Mesenchymal stem cell (in vitro differentiated cells and primary cell): ENCODE measurements around the gene TCF7.

ENCODE experiments used
- DNase-seq: peaks from one replicate; pipeline ENCODE4 v3.0.0-alpha.2; 2013
- H2AFZ ChIP-seq: one replicate; pipeline ENCODE4 v1.6.1; 2013; ENCODE audit warnings: low read depth, mild to moderate bottlenecking, control low read depth, inconsistent platforms, low read length, moderate library complexity
- H2AK5ac ChIP-seq: 2 replicates; pipeline ENCODE4 v1.6.1; 2013; ENCODE audit warnings: low read length, moderate library complexity, mild to moderate bottlenecking, inconsistent platforms; ENCODE audit not compliant: severe bottlenecking
- H2BK120ac ChIP-seq: one replicate; pipeline ENCODE4 v1.6.1; 2013; ENCODE audit warnings: low read depth, mild to moderate bottlenecking, inconsistent platforms, low read length, moderate library complexity
- H2BK12ac ChIP-seq, 2 experiments: one replicate each; pipeline ENCODE4 v1.6.1; 2013; ENCODE audit warnings: inconsistent platforms in 2 of 2, low read length in 2 of 2, mild to moderate bottlenecking in 2 of 2, moderate library complexity in 2 of 2, control low read depth in 1 of 2
- H2BK15ac ChIP-seq: one replicate; pipeline ENCODE4 v1.6.1; 2013; ENCODE audit warnings: mild to moderate bottlenecking, low read depth, inconsistent platforms; ENCODE audit not compliant: poor library complexity, severe bottlenecking
- H2BK5ac ChIP-seq: 2 replicates; pipeline ENCODE4 v1.6.1; 2013; ENCODE audit warnings: low read depth, mild to moderate bottlenecking, low read length, control low read depth, inconsistent platforms; ENCODE audit not compliant: poor library complexity, severe bottlenecking
- H3K14ac ChIP-seq, 2 experiments: one replicate each; pipeline ENCODE4 v1.6.1; 2013; ENCODE audit warnings: inconsistent platforms in 2 of 2, low read length in 2 of 2, control low read depth in 1 of 2, mild to moderate bottlenecking in 1 of 2, moderate library complexity in 1 of 2
- H3K18ac ChIP-seq, 2 experiments: one replicate each; pipeline ENCODE4 v1.6.1; 2013; ENCODE audit warnings: inconsistent platforms in 2 of 2, low read length in 2 of 2, control low read depth in 1 of 2, low read depth in 1 of 2, mild to moderate bottlenecking in 1 of 2
- H3K23ac ChIP-seq, 2 experiments: one replicate each; pipeline ENCODE4 v1.6.1; 2013; ENCODE audit warnings: inconsistent platforms in 2 of 2, low read length in 2 of 2, mild to moderate bottlenecking in 2 of 2, moderate library complexity in 2 of 2, control low read depth in 1 of 2
- H3K27ac ChIP-seq: 2 replicates; pipeline ENCODE4 v1.5.1; 2013; ENCODE audit warnings: mild to moderate bottlenecking, moderate library complexity, low read length, control low read depth, inconsistent platforms; ENCODE audit not compliant: poor library complexity, severe bottlenecking
- H3K27me3 ChIP-seq, 2 experiments: 2 replicates each; pipeline versions ENCODE4 v1.6.1 to v1.7.0; 2013; ENCODE audit warnings: low read length in 2 of 2, mild to moderate bottlenecking in 2 of 2, moderate library complexity in 2 of 2, control low read depth in 1 of 2, inconsistent platforms in 1 of 2; ENCODE audit not compliant: control insufficient read depth in 1 of 2, insufficient read depth in 1 of 2
- H3K36me3 ChIP-seq, 2 experiments: 2 replicates each; pipeline versions ENCODE4 v1.6.1 to v1.7.0; 2013; ENCODE audit warnings: low read length in 2 of 2, control low read depth in 1 of 2, inconsistent platforms in 1 of 2, low read depth in 1 of 2, mild to moderate bottlenecking in 1 of 2; ENCODE audit not compliant: insufficient read depth in 2 of 2, control insufficient read depth in 1 of 2
- H3K4ac ChIP-seq, 2 experiments: one replicate each; pipeline ENCODE4 v1.6.1; 2013; ENCODE audit warnings: inconsistent platforms in 2 of 2, low read length in 2 of 2, mild to moderate bottlenecking in 2 of 2, moderate library complexity in 2 of 2, control low read depth in 1 of 2, low read depth in 1 of 2
- H3K4me1 ChIP-seq: 2 replicates; pipeline ENCODE4 v1.6.1; 2013; ENCODE audit warnings: low read depth, low read length, control low read depth; ENCODE audit not compliant: control insufficient read depth, insufficient read depth
- H3K4me2 ChIP-seq: 2 replicates; pipeline ENCODE4 v1.6.1; 2013; ENCODE audit warnings: low read length, mild to moderate bottlenecking, inconsistent platforms; ENCODE audit not compliant: poor library complexity, severe bottlenecking
- H3K4me3 ChIP-seq, 2 experiments: 2 replicates each; pipeline versions ENCODE4 v1.5.1 to v1.7.0; 2013; ENCODE audit warnings: low read length in 2 of 2, mild to moderate bottlenecking in 2 of 2, control low read depth in 1 of 2, low read depth in 1 of 2; ENCODE audit not compliant: insufficient read depth in 1 of 2
- H3K79me1 ChIP-seq: replicated peaks from 2 replicates; pipeline ENCODE4 v1.6.1; 2013; ENCODE audit warnings: mild to moderate bottlenecking, control low read depth, low read length, inconsistent platforms; ENCODE audit not compliant: poor library complexity, severe bottlenecking
- H3K9ac ChIP-seq: 2 replicates; pipeline ENCODE4 v1.7.0; 2013; ENCODE audit warnings: mild to moderate bottlenecking, low read length, moderate library complexity
- H3K9me3 ChIP-seq: 2 replicates; pipeline ENCODE4 v1.7.0; 2013; ENCODE audit warnings: mild to moderate bottlenecking, low read length; ENCODE audit not compliant: control insufficient read depth
- H4K8ac ChIP-seq: one replicate; pipeline ENCODE4 v1.6.1; 2013; ENCODE audit warnings: inconsistent platforms, mild to moderate bottlenecking, low read length, moderate library complexity
- H4K91ac ChIP-seq: one replicate; pipeline ENCODE4 v1.6.1; 2013; ENCODE audit warnings: mild to moderate bottlenecking, low read length, inconsistent platforms
- WGBS: methylation state at CpG from one replicate; pipeline ENCODE4 v1.1.7; 2013; ENCODE audit warnings: mixed read lengths; 5-methylcytosine and 5-hydroxymethylcytosine counted together

Gene TCF7

DNA sequence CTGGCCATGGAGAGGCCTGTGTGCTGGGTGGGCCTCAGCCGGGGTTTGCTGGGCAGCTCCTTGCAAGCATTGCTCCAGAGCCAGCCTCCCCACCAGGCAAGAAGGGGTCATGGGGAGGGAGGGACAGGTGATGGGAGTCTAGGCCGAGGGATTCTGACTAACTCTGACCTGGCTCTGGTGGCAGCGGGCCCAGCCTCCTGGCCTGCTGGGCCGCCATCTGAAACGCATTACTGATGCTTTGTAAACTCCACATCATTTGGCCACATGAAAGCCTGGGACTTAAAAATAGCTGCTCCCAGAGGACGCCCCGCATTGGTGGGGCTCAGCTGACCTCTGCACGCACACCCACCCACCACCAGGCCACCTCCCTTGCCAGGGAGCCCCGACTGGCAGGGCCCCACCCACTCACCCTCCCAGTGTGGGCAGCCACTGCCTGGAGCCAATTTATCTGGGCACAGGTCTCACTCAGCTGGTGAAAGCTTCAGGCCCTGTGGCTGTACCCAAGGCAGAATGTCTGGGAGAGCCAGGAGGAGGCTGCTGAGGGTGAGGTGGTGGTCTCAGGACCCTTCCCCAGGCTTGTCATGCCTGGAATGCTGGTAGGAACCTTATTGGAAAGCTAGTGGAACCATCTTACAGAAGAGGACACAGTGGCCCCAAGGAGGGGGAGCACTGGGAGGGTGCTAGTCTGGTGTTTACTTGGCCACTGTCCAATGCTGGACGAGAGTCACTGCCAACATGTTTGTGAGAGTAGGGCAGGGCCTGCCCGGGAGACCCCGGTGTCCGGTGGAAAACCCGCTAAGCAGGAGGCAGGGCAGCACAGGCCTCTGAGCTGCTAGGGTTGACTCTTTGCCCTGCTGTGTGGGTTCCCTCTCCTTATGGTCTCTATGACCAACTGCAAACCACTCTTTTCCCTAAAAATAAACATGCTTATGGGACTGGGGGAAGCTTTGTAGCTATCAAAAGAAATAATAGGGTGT lies 10.8 kb downstream of the TCF7 start:
- H2BK12ac ChIP-seq, result no peak overlapping the region
- no peak overlapping the region for H3K18ac ChIP-seq
- H3K79me1 ChIP-seq, result peaks cover 5% of the 10 kb centered on the region
- H3K4me1 ChIP-seq, result peaks cover 15% of the 10 kb centered on the region
- peaks cover 30 to 43% of the 10 kb centered on the region in 2 experiments for H3K36me3 ChIP-seq
- no peak overlapping the region for H3K14ac ChIP-seq
- H3K9ac ChIP-seq, result peak overlapping the region; percentile 76
- H4K8ac ChIP-seq, result no peak overlapping the region
- H3K27ac ChIP-seq, result no peak overlapping the region
- no peak overlapping the region for H2AK5ac ChIP-seq
- WGBS, result 87% methylated on average over 13 of the region's 14 CpGs
- no peak overlapping the region for H2BK5ac ChIP-seq
- H2AFZ ChIP-seq, result no peak overlapping the region
- H3K4ac ChIP-seq, result no peak overlapping the region
- peak overlapping the region in 1 of 2 experiments; percentile 29 for H3K4me3 ChIP-seq
- no peak overlapping the region for H4K91ac ChIP-seq
- H2BK120ac ChIP-seq, result no peak overlapping the region
- H3K23ac ChIP-seq, result no peak overlapping the region
- H3K4me2 ChIP-seq, result no peak overlapping the region
- H3K9me3 ChIP-seq, result no peaks in the 10 kb centered on the region
- peaks cover 0 to 2% of the 10 kb centered on the region in 2 experiments for H3K27me3 ChIP-seq
- DNase-seq, result no peak
- no peak overlapping the region for H2BK15ac ChIP-seq

DNA sequence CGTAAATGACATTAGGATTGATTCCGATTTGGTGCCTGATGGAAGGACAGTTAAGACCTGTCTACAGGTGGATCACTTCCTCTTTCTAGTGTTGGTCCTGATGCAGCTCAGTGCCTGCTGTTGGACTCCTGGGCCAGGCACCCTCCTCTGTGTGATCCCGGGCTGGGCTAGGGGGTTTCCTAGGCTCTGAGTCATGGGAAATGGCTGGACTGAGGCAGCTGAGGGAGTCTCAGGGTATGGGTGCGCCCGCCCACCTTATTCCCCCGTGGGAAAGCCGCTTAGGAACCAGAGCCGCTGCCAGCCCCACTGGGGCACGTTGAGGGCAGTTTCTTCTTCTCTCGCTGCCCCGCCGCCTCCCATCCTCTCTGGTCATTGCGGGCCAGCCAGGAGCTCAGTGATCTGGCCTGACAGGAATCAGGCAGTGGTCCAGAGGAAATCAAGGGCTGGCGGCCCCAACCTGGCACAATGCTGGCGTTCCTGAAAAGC lies 12.9 kb downstream of the TCF7 start:
- no peak overlapping the region for H2BK12ac ChIP-seq
- H3K27ac ChIP-seq, result no peak overlapping the region
- H4K8ac ChIP-seq, result no peak overlapping the region
- H3K4ac ChIP-seq, result no peak overlapping the region
- H3K4me2 ChIP-seq, result no peak overlapping the region
- H3K4me1 ChIP-seq, result peaks cover 15% of the 10 kb centered on the region
- peaks cover 44 to 50% of the 10 kb centered on the region in 2 experiments for H3K36me3 ChIP-seq
- DNase-seq, result peak; percentile 37
- WGBS, result 89% methylated on average over 14 of the region's 15 CpGs
- peaks cover 19% of the 10 kb centered on the region for H3K79me1 ChIP-seq
- H3K4me3 ChIP-seq, result no peak overlapping the region
- H3K27me3 ChIP-seq, result no peaks in the 10 kb centered on the region
- H2AK5ac ChIP-seq, result no peak overlapping the region
- H3K23ac ChIP-seq, result no peak overlapping the region
- H2BK5ac ChIP-seq, result no peak overlapping the region
- no peaks in the 10 kb centered on the region for H3K9me3 ChIP-seq
- no peak overlapping the region for H2BK120ac ChIP-seq
- no peak overlapping the region for H2BK15ac ChIP-seq
- H3K18ac ChIP-seq, result no peak overlapping the region
- H4K91ac ChIP-seq, result no peak overlapping the region
- H2AFZ ChIP-seq, result no peak overlapping the region
- H3K9ac ChIP-seq, result no peak overlapping the region
- no peak overlapping the region for H3K14ac ChIP-seq

DNA sequence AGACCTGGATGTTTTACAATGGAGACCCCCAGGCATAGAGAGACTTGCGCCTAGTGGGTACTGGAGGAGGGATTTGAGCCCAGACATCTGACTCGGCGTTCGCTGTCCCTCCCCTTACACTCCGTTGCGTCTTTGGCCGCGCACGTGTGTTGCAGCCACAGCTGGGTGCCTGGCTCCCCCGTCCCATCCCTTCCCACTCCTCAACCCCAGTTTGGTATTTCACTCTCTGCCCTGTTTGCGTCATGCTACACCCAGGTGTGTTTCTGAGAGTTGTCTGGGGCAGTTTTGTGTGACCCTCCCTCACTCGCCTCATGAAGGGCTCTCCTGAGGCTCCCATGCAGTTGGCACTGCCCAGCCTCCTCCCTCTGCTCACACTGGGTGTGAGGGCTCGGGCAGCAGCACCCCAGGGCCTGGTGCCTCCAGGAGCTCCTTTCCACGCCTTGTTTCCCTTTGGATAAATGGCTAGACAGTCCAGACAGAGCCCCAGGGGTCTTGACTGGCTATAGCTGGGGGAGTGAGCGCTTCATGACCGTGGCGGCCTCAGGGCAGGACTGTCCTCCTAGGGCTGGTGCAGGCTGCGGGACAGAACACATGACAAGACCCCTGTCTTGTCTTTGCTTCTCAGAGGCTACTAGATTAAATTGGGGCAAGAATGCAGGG lies 13.6 kb downstream of the TCF7 start:
- Histone ChIP-seq H3K18ac (no peak overlapping the region), H3K4ac (no peak overlapping the region), H2BK5ac (no peak overlapping the region), H2BK120ac (no peak overlapping the region), H3K14ac (no peak overlapping the region), H2BK15ac (no peak overlapping the region), H4K91ac (no peak overlapping the region), H3K4me1 (peaks cover 15% of the 10 kb centered on the region), H3K9me3 (no peaks in the 10 kb centered on the region), H4K8ac (no peak overlapping the region), H3K23ac (no peak overlapping the region), H3K36me3 (peaks cover 43 to 56% of the 10 kb centered on the region in 2 experiments), H3K27ac (no peak overlapping the region), H2BK12ac (no peak overlapping the region), H3K4me2 (no peak overlapping the region), H3K4me3 (no peak overlapping the region), H3K79me1 (peaks cover 25% of the 10 kb centered on the region), H3K27me3 (no peaks in the 10 kb centered on the region), H2AK5ac (no peak overlapping the region), H3K9ac (no peak overlapping the region), H2AFZ (no peak overlapping the region)
- no peak for DNase-seq
- 98% methylated on average over 18 of the region's 18 CpGs for WGBS

DNA sequence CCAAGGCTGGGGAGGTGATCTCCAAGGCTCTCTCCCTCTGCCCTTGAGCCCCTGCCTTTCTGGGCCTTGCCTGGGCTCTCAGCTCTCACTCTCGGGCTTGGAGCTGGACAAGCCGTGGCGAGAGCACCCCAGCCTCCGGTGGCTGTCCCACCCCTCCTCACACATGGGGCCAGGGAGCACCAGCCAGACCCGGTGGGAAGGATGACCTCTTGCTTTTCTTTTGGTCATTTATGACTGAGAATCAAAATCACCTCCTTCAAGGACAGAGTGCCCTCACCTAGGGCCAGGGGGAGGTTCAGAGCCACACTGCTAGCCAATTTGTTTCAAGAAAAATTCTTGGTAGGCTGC lies 14.1 kb downstream of the TCF7 start:
- no peak overlapping the region for H2BK12ac ChIP-seq
- no peak overlapping the region for H3K4me2 ChIP-seq
- H3K4me3 ChIP-seq, result no peak overlapping the region
- H3K79me1 ChIP-seq, result peaks cover 30% of the 10 kb centered on the region
- H3K27me3 ChIP-seq, result no peaks in the 10 kb centered on the region
- whole genome bisulfite sequencing, result 94% methylated on average over 5 of the region's 5 CpGs
- H3K9ac ChIP-seq, result no peak overlapping the region
- no peak overlapping the region for H4K91ac ChIP-seq
- DNase-seq, result no peak
- H3K4me1 ChIP-seq, result peaks cover 15% of the 10 kb centered on the region
- no peak overlapping the region for H2AFZ ChIP-seq
- no peak overlapping the region for H2BK5ac ChIP-seq
- no peak overlapping the region for H3K14ac ChIP-seq
- peaks cover 43 to 61% of the 10 kb centered on the region in 2 experiments for H3K36me3 ChIP-seq
- no peak overlapping the region for H3K23ac ChIP-seq
- no peak overlapping the region for H3K4ac ChIP-seq
- H3K9me3 ChIP-seq, result no peaks in the 10 kb centered on the region
- no peak overlapping the region for H2AK5ac ChIP-seq
- no peak overlapping the region for H4K8ac ChIP-seq
- no peak overlapping the region for H2BK120ac ChIP-seq
- no peak overlapping the region for H3K27ac ChIP-seq
- no peak overlapping the region for H3K18ac ChIP-seq
- no peak overlapping the region for H2BK15ac ChIP-seq
